Measurements from ENCODE around the gene MLLT3. TPM values are rescaled to one million over a fixed set of nuclear protein-coding genes. Genes with fewer than 3 reads are reported as not detected.

The MLLT3 gene
- total and polyA plus RNA-seq, 5 donors: 5.8 to 14.0 (median 8.3) TPM

DNA sequence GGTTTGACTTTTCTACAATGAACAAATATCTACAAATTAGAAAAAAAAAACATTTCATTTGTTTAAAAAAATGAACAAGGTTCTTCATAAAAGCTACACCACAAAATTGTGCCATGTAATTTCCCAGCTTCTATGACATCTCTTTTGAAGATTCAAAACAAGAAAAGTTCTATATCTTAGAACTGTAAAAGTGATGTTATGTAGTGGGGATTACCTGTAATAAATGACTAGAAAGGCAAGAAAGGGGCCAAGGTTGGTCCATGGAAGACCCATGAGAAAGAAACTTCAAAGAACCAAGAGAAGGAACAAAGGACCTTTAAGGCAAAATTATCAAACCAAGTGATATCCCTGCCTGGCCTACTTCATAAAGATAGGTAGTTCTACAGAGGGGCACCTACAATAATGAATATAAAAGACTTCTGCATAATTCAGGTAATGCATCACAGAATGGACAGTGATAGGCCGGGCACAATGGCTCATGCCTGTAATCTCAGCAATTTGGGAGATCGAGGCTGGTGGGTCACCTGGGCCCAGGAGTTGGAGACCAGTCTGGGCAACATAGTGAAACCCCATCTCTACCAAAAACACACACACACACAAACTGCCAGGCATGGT lies 7.6 kb downstream of the MLLT3 start:
- H3K4me1 ChIP-seq (ENCODE audit: control insufficient read depth, insufficient read depth, low read length): no peaks in the 10 kb centered on the region
- H3K9me3 ChIP-seq (ENCODE audit: control insufficient read depth, low read length): no peaks in the 10 kb centered on the region
- ATAC-seq: no peak
- no peak for DNase-seq
- 99% methylated on average over 2 of the region's 2 CpGs for WGBS
- intact Hi-C loops (cut with DNase I): loop anchor here in 1 of 4 donors (10.0 kb wide), 1 partner anchor 60 kb away; no protein-coding TSS in a partner anchor
- H3K4me3 ChIP-seq (ENCODE audit: low read length): no peak overlapping the region
- no peaks in the 10 kb centered on the region for H3K27me3 ChIP-seq (ENCODE audit: control insufficient read depth, insufficient read depth)
- no peak overlapping the region for H3K27ac ChIP-seq (ENCODE audit: low read length)

DNA sequence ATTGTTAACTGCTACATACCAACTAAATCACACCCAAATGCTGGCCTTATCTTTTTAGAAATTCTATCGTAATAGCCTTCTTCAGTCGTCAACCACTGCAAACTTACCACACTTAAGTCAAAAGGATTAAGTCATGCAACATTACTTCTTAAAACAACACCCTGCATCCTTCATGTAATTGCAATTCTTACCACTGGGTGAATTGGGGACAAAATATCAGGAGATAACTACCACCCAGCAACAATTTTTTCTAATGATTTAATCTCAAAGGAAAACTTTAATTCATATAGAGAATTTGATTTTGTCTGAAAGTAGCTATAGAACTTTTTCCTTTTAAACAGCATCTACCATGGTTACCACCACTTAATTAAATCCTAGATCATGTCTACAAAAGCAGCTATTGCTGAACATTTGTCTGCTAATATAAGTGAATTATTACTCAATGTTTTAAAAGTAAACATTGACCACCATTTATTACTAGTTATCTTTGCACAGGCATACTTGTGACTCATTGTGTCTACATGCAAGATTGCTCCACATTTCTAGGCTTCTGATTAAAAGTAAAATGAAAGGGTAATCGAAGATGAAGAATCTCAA lies 10.5 kb downstream of the MLLT3 start:
- intact Hi-C loops (cut with DNase I): loop anchor here in 1 of 4 donors (10.0 kb wide), 1 partner anchor 57 kb away; no protein-coding TSS in a partner anchor
- H3K27me3 ChIP-seq (ENCODE audit: control insufficient read depth, insufficient read depth): no peaks in the 10 kb centered on the region
- DNase-seq (no peak), ATAC-seq (peak; percentile 54 to 55)
- no peak overlapping the region for H3K27ac ChIP-seq (ENCODE audit: low read length)
- H3K4me3 ChIP-seq (ENCODE audit: low read length): no peak overlapping the region
- H3K4me1 ChIP-seq (ENCODE audit: control insufficient read depth, insufficient read depth, low read length): no peaks in the 10 kb centered on the region
- H3K9me3 ChIP-seq (ENCODE audit: control insufficient read depth, low read length): no peaks in the 10 kb centered on the region
- WGBS: 71% methylated on average over 3 of the region's 3 CpGs

GRCh38 chr9:20610591-20610990 lies 11.7 kb downstream of the MLLT3 start:
- DNase-seq (no peak), ATAC-seq (no peak)
- no peaks in the 10 kb centered on the region for H3K9me3 ChIP-seq (ENCODE audit: control insufficient read depth, low read length)
- WGBS: 72% methylated on average over 2 of the region's 2 CpGs
- H3K4me3 ChIP-seq (ENCODE audit: low read length): no peak overlapping the region
- H3K27ac ChIP-seq (ENCODE audit: low read length): no peak overlapping the region
- intact Hi-C loops (cut with DNase I): loop anchor here in 1 of 4 donors (10.0 kb wide), 1 partner anchor 56 kb away; no protein-coding TSS in a partner anchor
- no peaks in the 10 kb centered on the region for H3K4me1 ChIP-seq (ENCODE audit: control insufficient read depth, insufficient read depth, low read length)
- no peaks in the 10 kb centered on the region for H3K27me3 ChIP-seq (ENCODE audit: control insufficient read depth, insufficient read depth)

DNA sequence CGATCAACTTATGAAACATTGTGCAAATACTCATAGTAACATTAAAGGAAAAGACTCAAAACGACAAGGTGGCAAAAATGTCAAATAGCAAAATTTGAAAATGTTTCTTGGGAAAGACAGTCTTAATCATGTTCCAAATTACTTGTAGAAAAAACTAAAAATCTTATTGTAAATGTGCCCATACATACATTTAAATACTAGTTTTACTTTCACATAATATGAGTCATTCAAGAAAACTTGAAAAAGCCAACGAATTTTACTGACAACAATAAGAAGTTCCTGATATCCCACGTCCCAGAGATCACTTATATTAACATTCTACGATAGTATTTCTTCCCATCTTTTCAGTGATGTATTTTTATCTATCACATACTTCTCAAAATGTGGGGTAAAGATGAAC lies 13.7 kb downstream of the MLLT3 start:
- ATAC-seq: no peak
- intact Hi-C loops (cut with DNase I): no loop called here
- no peaks in the 10 kb centered on the region for H3K4me1 ChIP-seq (ENCODE audit: control insufficient read depth, insufficient read depth, low read length)
- H3K27me3 ChIP-seq (ENCODE audit: control insufficient read depth, insufficient read depth): no peaks in the 10 kb centered on the region
- H3K27ac ChIP-seq (ENCODE audit: low read length): no peak overlapping the region
- 86% methylated on average over 5 of the region's 5 CpGs for WGBS
- no peak overlapping the region for H3K4me3 ChIP-seq (ENCODE audit: low read length)
- no peak for DNase-seq
- no peaks in the 10 kb centered on the region for H3K9me3 ChIP-seq (ENCODE audit: control insufficient read depth, low read length)

- Histone ChIP-seq H3K4me3 (ENCODE audit: low read length) (no peak overlapping the region), H3K4me1 (ENCODE audit: control insufficient read depth, insufficient read depth, low read length) (no peaks in the 10 kb centered on the region), H3K9me3 (ENCODE audit: control insufficient read depth, low read length) (no peaks in the 10 kb centered on the region), H3K27me3 (ENCODE audit: control insufficient read depth, insufficient read depth) (no peaks in the 10 kb centered on the region), H3K27ac (ENCODE audit: low read length) (no peak overlapping the region)
- intact Hi-C loops (cut with DNase I): no loop called here
- ATAC-seq (no peak), DNase-seq (peak in 2 of 3 donors; percentile 53 to 69)
- WGBS: 20% methylated on average over 2 of the region's 2 CpGs
Observed at GRCh38 chr9:20606652-20607051, 15.6 kb downstream of the MLLT3 start.

DNA sequence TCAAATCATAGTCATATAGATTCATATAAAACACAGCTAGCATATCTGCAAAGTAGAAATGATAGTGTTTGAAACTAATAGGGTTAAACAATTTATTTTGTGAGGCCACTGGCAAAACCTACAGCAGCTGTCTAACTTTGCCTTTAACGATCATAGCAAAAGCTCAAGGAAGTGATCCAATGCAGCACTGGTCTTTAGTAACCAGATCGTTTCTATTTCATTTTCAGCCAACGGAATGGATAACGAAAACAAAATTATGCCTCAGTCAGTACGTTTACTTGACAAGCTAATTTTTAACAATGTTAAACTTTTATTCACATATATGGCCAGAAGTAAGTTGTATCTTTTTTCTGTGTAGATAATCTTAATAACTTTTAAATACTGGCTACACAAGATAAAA lies 17.7 kb downstream of the MLLT3 start:
- no peak overlapping the region for H3K27ac ChIP-seq (ENCODE audit: low read length)
- DNase-seq (no peak), ATAC-seq (peak in 1 of 2 donors; percentile 42)
- peak overlapping the region; percentile 42 for H3K4me3 ChIP-seq (ENCODE audit: low read length)
- H3K9me3 ChIP-seq (ENCODE audit: control insufficient read depth, low read length): no peaks in the 10 kb centered on the region
- WGBS: 21% methylated on average over 5 of the region's 5 CpGs
- H3K4me1 ChIP-seq (ENCODE audit: control insufficient read depth, insufficient read depth, low read length): no peaks in the 10 kb centered on the region
- intact Hi-C loops (cut with DNase I): no loop called here
- H3K27me3 ChIP-seq (ENCODE audit: control insufficient read depth, insufficient read depth): no peaks in the 10 kb centered on the region

GRCh38 chr9:20603524-20604268 lies 18.6 kb downstream of the MLLT3 start:
- peak overlapping the region; percentile 5 for H3K4me3 ChIP-seq (ENCODE audit: low read length)
- ATAC-seq (no peak), DNase-seq (no peak)
- H3K27me3 ChIP-seq (ENCODE audit: control insufficient read depth, insufficient read depth): no peaks in the 10 kb centered on the region
- H3K9me3 ChIP-seq (ENCODE audit: control insufficient read depth, low read length): no peaks in the 10 kb centered on the region
- no peak overlapping the region for H3K27ac ChIP-seq (ENCODE audit: low read length)
- no peaks in the 10 kb centered on the region for H3K4me1 ChIP-seq (ENCODE audit: control insufficient read depth, insufficient read depth, low read length)
- intact Hi-C loops (cut with DNase I): no loop called here
- WGBS: 59% methylated on average over 5 of the region's 5 CpGs

GRCh38 chr9:20601292-20601691 lies 21.0 kb downstream of the MLLT3 start:
- DNase-seq: no peak
- Histone ChIP-seq H3K27ac (ENCODE audit: low read length) (no peak overlapping the region), H3K27me3 (ENCODE audit: control insufficient read depth, insufficient read depth) (no peaks in the 10 kb centered on the region), H3K4me3 (ENCODE audit: low read length) (no peak overlapping the region), H3K9me3 (ENCODE audit: control insufficient read depth, low read length) (no peaks in the 10 kb centered on the region), H3K4me1 (ENCODE audit: control insufficient read depth, insufficient read depth, low read length) (no peaks in the 10 kb centered on the region)
- intact Hi-C loops (cut with DNase I): no loop called here
- 90% methylated on average over 1 of the region's 1 CpG for WGBS
- ATAC-seq: no peak

DNA sequence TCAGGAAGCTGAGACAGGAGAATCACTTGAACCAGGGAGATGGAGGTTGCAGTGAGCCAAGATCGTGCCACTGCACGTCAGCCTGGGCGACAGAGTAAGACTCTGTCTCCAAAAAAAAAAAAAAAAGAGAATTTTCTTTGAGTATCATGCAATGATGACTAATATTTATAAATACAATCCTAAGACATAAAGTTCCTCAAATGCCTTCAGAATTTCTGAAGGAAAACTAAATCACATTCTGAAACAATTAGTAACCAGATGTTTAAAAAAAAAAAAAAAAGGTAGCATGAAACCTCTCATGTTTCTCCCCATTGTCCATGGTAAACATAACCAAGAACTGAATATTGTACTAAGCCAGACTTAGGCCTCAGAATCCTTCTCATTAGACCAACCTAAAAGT lies 23.1 kb downstream of the MLLT3 start:
- intact Hi-C loops (cut with DNase I): no loop called here
- H3K27me3 ChIP-seq (ENCODE audit: control insufficient read depth, insufficient read depth): no peaks in the 10 kb centered on the region
- DNase-seq (no peak), ATAC-seq (no peak)
- no peaks in the 10 kb centered on the region for H3K4me1 ChIP-seq (ENCODE audit: control insufficient read depth, insufficient read depth, low read length)
- no peak overlapping the region for H3K27ac ChIP-seq (ENCODE audit: low read length)
- no peak overlapping the region for H3K4me3 ChIP-seq (ENCODE audit: low read length)
- 100% methylated on average over 3 of the region's 3 CpGs for WGBS
- no peaks in the 10 kb centered on the region for H3K9me3 ChIP-seq (ENCODE audit: control insufficient read depth, low read length)

GRCh38 chr9:20598367-20598766 lies 23.9 kb downstream of the MLLT3 start:
- no peak for ATAC-seq
- H3K27me3 ChIP-seq (ENCODE audit: control insufficient read depth, insufficient read depth): no peaks in the 10 kb centered on the region
- 97% methylated on average over 1 of the region's 1 CpG for WGBS
- H3K9me3 ChIP-seq (ENCODE audit: control insufficient read depth, low read length): no peaks in the 10 kb centered on the region
- no peak for DNase-seq
- no peak overlapping the region for H3K27ac ChIP-seq (ENCODE audit: low read length)
- H3K4me3 ChIP-seq (ENCODE audit: low read length): no peak overlapping the region
- H3K4me1 ChIP-seq (ENCODE audit: control insufficient read depth, insufficient read depth, low read length): no peaks in the 10 kb centered on the region
- intact Hi-C loops (cut with DNase I): no loop called here

GRCh38 chr9:20597862-20598261 lies 24.4 kb downstream of the MLLT3 start:
- Histone ChIP-seq H3K27ac (ENCODE audit: low read length) (no peak overlapping the region), H3K4me1 (ENCODE audit: control insufficient read depth, insufficient read depth, low read length) (no peaks in the 10 kb centered on the region), H3K9me3 (ENCODE audit: control insufficient read depth, low read length) (no peaks in the 10 kb centered on the region), H3K4me3 (ENCODE audit: low read length) (no peak overlapping the region), H3K27me3 (ENCODE audit: control insufficient read depth, insufficient read depth) (no peaks in the 10 kb centered on the region)
- ATAC-seq: no peak
- intact Hi-C loops (cut with DNase I): no loop called here
- no peak for DNase-seq

All from right cardiac atrium (tissue), 5 donors.